ENCODE data around the gene FAM98B.
A peak's percentile ranks its signal among the peaks of the same experiment; 100 is the strongest.

FAM98B gene

DNA sequence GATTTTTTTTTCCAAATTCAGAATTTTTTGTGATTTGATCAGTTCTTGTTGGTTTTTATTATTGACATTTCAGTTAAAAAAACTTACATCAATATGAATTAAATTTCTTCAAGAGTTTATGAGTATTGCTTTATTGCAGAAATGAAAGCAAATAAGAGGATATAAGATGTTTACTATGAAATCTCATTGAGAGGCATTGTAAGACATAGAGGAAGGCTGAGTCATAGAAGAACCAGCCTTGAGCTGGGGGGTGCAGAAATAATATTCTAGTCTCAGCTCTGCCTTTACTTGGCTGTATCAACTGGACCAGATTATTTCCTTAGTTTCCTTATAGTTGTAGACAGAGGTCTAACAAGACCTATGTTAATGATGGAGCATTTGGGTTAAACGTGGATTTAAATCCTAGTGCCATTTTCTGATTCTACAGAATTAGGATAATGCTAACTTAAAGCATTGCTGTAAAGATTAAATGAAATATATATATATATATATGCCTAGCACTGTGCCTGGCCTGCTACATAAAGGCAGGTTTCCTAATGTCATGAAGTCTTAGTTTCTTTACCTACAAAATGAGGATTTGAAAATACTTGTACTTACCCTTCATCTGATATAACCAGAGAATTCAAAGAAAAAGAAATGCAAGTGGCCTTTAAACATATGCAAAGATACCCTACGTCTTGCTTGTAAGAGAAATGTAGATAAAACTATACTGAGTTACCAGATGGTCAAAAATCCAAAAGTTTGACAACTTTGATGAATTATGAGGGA, 7.3 kb downstream of the FAM98B start:
- no peak for DNase-seq (ENCODE audit: low read depth in 2 of 2)

DNA sequence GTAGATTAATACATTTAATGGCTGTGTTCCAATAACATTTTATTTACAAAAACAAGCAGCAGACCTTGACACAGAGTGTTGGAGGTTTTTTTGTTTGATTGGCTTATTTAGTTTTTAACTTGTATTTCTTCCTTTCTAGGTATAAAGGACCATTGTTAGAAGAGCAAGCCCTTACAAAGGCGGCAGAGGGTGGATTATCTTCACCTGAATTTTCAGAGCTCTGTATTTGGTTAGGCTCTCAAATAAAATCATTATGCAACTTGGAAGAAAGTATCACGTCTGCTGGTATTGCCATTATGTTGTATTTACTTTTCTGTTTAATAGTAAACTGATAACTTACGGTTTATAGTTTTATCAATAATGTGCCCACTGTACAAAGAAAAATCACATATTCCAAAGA, 10.0 kb downstream of the FAM98B start:
- DNase-seq (ENCODE audit: low read depth in 2 of 2) = no peak

DNA sequence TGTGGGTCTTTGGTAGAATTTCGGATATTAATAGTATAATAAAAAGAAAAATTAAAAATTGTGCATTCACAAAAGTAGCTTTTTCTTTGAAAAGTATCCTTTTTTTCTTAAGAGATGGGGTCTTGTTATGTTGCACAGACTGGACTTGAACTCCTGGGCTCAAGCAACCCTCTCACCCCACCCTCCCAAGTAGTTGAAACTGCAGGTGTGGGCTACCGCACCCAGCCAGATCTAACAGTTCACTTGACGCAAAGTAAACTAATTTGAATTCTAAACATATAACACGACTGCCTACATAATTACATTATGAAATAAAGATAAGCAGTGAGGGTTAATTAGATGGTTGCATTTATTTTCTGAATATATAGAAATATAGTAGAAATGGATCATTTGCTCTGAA, 10.7 kb downstream of the FAM98B start:
- DNase-seq (ENCODE audit: low read depth in 2 of 2) = no peak

DNA sequence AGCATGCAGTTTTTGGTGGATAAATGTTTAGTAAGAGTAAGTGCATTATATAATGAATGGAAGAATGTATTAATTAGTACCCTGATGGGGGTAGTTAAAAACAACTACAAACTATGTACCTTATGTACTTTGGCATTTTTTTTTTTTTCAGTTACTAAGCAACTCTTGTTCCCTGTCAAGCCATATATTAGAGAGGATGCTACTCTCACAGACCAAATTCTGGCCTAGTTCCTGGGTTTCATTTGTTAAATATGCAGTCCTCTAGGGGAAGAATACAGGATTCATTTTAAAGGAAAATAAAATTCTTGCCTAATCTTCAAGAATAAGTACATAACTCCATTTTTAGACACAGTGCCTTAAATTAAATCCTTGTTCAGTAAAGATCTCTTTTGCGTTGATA, 16.9 kb downstream of the FAM98B start:
- DNase-seq (ENCODE audit: low read depth in 2 of 2) = no peak

DNA sequence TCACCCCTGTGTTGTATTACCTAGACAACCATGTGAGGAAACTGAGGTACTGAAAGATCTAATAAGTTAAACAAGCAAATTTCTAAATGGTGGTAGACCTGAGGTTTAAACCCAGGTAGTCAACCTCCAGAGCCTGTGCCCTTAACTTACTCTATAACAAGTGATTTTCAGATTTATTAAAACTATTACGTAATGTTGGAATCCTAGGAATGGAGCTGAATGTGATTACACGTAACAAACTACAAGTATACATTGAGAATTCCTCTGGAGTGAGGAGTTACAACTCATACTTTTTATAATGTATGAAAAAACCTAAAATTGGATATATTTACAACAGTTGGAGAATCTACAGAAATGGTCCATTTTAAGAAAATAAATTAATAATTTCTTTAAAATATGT, 18.0 kb downstream of the FAM98B start:
- no peak for DNase-seq (ENCODE audit: low read depth in 2 of 2)

DNA sequence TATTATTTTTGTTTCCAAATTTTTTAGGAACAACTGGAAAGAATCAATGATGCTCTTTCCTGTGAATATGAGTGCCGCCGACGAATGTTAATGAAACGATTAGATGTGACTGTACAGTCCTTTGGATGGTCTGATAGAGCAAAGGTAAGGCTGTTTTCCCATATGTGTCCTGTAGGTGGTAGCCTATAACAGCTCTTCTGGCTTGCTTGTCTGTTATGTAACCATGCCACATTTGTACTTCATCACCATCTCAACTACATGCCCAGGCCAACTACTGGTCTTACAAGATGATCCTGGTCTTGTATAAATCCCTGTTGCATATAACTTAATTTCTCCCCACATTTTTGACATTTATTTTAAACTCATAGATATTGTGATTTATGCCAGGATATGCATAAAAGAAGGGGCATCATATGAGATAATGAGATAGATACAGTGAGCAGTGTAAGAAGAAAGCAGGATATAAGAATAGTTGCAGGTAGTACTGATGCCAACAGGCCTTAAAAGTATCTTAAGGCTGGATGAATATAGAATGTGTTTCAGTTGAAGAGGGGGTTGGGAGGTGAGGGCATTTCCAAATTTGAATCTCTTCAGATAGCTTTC, 20.3 kb downstream of the FAM98B start:
- peak in 1 of 2 donors; percentile 13 for DNase-seq (ENCODE audit: low read depth in 2 of 2)

DNA sequence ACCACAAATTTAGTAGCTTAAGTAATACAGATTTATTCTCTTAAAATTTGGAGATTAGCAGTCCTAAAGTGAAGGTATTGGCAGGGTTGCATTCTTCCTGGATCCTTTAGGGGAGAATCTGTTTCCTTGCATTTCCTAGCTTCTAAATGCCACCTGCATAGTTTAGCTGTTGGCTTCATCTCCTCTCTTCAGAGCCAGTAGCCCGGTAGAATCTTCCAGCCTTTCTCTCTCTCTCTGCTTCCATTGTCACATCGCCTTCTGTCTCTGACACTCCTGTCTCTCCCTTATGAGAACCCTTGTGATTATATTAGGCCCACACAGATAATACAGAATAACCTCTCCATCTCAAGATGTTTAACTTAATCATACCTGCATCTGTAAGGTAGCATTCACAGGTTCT, 21.4 kb downstream of the FAM98B start:
- no peak for DNase-seq (ENCODE audit: low read depth in 2 of 2)

DNA sequence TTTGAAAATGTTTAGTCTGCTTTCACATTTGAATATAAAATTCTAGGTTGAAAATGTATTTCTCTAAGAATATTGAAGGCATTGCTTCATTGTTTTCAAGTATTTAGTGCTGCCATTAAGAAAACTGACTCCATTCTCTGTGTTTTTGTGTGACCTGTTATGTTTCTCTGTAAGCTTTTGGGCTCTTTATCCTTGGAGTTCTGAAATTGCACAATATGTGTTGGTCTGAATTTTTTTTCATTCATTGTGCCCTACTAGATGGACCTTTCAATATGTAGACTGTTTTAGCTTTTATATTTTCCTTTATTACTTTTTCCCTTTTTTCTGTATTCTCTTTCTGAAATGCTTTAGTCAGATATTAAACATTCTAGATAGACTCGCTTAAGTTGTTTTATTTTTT, 22.2 kb downstream of the FAM98B start:
- no peak for DNase-seq (ENCODE audit: low read depth in 2 of 2)

DNA sequence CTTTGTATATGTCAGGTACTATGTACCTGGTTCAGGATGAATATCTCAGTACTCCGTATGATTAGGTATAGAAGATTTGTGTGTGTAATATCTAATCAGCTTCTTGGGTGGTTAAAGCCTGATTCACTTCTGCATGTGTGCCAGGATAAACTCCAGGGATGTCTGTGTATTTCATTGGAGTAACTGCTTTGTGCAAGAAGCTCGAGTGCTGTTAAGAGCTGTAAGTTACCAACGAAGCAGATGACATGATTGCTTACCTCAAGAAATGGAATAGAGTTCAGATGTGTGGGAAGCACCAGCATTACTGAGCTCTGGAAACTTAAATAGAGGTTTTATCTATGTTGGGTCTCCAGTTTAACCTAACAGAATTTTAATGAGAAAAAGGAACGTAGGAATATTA, 23.7 kb downstream of the FAM98B start:
- no peak for DNase-seq (ENCODE audit: low read depth in 2 of 2)

DNA sequence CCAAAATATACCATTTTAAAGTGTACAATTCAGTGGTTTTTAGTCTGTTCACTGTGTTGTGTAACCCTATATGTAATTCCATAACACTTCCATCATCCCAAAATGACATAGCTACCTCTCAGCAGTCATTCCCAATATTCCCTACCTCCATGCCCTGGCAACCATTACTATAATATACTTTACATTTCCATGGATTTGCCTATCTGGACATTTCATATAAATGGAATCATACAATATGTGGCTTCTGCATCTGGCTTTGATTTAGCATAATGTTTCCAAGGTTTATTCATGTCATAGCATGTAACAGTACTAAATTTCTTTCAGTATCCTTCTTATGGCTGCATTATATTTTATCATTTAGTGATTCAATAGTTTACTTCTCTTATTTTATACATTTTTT, 25.3 kb downstream of the FAM98B start:
- no peak for DNase-seq (ENCODE audit: low read depth in 2 of 2)

DNA sequence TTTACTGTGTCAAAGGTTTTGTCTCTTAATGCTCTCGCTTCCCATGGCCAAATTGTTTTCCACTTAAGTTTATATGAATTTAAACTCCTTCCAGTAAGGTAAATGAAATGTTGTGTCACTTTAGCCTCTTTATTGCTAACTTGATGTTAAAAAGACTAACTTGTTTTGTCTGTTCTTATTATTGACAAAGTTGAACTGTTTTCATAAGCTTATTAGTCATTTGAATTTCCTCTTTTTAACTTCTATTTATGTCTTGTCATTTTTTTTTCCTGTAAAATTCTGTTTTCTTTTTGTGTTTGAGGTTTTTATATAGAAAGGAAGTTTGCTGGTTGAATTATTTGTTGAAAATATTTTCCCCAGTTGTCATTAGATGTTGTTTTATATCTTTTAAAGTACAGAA, 25.8 kb downstream of the FAM98B start:
- no peak for DNase-seq (ENCODE audit: low read depth in 2 of 2)

DNA sequence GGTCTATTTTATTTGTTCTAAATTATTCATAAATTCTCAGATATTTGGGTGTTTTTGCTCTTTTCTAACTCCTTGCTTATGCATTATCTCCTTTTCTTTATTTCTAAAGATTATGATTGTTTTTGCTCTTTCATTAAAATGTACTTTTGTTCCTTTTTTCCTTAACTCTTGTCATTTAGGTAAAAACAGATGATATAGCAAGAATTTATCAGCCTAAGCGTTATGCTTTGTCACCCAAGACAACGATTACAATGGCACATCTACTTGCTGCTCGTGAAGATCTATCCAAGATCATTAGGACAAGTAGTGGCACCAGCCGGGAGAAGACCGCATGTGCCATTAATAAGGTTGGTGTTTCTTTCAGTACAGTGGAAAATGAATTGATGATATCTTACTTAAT, 27.2 kb downstream of the FAM98B start:
- no peak for DNase-seq (ENCODE audit: low read depth in 2 of 2)

DNA sequence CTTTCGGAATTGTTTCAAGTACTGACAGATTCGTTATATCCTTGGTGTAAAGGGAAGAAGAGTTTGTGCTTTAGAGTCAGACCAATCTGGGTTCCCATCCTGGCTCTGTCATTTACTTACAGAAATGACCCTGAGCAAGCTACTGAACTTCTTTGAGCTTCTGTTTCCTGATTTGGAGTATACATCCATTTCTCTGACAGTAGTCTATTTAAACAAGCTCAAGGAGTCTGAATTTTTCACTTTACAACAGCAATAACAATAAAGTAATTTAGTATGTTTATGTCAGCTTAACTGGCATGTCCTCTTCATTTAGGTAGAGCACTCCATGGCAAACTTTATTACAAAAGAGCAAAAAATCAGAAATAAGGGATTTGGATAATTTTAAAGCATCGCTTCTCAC, 27.8 kb downstream of the FAM98B start:
- no peak for DNase-seq (ENCODE audit: low read depth in 2 of 2)

DNA sequence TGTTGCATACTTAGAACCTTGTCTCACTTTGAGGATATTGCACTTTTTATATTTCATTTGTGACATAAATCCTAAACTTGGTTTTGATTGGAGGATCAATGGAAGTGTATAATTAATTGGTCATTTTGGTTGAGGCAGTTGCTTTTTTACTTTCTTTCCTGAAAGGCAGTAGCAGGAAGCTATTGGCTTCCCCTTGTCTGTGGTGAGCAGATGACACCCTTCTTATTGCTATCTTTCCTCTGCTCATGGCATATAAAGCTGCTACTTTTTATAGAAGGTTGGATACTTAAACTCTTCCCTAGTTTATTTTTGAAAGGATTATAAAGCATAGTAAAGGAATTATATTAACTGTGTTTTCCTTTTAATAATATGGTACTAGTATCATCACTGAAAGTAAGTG, 28.6 kb downstream of the FAM98B start:
- DNase-seq (ENCODE audit: low read depth in 2 of 2) = no peak

DNA sequence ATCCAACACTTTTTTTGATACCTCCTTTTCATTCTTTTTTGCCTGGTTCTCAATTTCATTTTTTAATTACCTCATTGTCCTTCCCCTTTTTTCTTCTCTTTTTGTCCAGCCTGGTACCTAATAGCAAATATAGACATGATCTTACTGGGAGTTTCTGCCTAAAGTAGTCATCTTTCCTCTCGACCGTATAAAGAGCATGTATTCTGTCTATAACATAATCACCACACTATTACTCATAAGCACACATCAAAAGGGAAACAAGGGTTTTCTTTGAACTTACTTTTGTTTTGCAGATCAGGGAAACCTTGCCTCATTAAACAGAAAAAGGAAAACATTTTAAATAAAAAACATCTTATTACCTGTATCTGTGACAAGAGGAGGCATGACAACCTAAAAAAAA, 33.0 kb downstream of the FAM98B start:
- DNase-seq (ENCODE audit: low read depth in 2 of 2) = no peak

DNA sequence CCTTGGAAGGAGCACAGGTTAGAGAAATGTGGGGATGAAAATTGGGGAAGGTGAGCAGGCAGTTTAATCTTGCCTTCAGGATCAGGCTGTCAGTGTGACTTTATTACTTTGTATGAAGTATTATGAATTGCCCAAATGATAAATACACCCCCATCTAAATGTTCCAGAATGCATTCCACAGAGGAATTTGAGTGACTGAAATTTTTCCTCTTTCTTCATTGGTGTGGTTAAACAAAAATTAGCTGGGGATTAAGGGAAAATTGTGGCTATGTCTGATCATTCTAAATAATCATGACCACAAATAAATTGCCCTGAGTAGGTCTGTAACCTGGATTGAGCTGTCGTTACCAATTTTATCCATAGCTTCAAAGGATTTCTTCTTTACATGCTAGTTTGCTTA, 33.5 kb downstream of the FAM98B start:
- DNase-seq (ENCODE audit: low read depth in 2 of 2) = no peak

DNA sequence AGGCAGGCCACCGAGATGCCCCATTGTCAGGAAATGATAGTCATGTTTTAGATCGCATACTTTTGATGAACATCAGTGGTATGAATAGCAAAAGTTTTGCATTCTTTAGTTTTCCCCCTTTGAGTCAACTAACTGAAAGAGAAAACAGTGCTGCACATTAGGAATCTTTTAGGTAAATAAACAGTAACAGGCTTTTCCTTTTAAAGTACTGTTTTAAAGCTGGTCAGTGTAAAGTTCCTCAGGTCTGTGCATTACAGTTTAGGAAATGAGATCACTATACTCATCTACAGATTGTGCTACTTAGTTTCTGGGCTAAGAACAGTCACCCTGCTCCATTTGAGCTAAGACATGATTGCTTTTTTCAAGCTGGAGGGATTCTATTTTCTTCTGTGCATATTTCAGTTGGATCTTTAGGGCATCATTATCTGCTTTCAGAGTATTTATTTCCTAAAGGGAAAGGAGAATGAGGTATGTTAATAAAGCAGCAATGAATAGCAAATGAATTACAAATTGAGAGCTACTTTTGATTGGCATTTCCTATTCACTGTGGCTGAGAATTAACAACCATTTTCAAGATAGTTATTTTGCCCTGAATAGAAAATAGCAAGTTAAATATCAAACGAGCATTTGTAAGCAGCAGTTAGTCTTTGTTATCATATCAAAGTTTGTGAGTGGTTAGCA, 36.5 kb downstream of the FAM98B start:
- DNase-seq (ENCODE audit: low read depth in 2 of 2) = no peak

DNA sequence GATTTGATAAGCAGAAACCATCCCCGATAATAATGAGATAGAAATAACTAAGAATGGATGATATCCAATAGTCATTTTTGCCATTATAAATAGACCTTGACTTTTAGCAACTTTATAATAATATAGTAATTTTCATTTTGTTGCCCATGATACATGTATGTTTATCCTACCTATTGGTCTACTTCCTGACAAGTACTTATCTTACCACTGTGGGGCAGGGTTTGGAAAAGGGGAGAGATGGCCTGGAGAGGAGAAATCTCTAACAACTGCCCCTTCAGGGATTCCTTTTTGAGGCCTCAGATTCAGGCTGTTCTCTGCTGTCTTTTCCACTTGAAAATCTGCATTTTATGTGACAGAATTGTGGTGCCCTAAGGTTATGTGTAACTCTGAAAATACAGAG, 42.2 kb downstream of the FAM98B start:
- no peak for DNase-seq (ENCODE audit: low read depth in 2 of 2)

DNA sequence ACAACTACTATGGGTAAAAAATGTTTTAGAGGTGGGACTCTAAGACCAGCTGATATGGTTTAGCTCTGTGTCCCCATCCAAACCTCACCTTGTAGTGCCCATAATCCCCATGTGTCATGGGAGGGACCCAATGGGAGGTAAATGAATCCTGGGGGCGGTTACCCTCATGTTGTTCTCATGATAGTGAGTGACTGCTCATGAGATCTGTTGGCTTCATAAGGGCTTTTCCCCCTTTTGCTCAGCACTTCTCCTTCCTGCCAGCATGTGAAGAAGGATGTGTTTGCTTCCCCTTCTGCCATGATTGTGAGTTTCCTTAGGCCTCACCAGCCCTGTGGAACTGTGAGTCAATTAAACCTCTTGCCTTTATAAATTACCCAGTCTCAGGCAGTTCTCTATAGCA, 45.7 kb downstream of the FAM98B start:
- DNase-seq (ENCODE audit: low read depth in 2 of 2) = no peak

DNA sequence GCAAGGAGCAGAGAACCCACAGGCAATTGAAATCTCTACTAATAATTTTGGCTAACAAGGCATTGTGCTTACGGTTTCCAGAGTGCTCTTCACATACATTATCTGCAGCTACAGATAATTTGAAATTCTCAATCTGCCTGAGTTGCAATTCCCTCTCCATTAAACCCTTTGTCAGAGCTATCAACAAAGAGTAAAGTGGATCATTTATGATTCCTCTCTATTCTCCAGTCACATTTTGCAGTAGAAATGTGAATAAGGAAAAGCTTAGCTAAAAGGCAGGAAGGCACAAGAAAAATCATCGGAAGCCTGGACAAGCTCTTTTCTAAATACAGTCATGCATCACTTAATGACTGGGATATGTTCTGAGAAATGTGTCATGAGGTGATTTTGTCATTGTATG, 49.6 kb downstream of the FAM98B start:
- no peak for DNase-seq (ENCODE audit: low read depth in 2 of 2)

DNA sequence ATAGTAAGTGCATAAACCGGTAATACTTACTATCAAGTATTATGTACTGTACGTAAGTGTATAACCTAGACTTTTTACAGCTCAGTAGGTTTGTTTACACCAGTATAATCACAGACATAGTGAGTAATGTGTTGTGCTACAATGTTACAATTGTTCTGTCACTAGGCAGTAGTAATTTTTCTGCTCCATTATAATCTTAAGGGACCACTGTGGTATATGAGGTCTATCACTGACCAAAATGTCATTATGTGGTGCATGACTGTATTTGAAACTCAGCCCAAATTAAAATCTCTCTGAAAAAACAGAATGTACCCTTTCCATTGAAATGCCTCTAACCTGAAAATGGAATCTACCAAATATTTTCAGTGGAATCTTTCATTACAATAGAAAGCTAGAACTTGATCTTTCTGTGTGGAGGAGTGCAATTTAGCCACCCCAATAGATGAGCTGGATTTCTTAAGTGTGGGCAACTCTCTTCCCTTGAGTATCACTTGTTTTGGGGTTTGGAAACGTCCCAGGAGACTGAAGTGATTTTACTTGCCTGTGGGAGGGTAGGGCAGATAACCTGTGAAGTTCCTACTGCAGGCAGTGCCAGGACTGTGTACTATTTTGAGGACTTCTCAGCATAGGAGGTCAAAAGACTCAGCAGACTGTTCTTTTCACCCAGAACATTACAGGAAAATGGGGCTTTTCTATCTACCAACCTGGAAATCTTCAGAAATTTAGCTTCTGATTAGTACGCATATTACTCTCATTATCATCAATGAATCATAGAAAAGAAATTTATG, 50.9 kb downstream of the FAM98B start:
- DNase-seq (ENCODE audit: low read depth in 2 of 2) = no peak

DNA sequence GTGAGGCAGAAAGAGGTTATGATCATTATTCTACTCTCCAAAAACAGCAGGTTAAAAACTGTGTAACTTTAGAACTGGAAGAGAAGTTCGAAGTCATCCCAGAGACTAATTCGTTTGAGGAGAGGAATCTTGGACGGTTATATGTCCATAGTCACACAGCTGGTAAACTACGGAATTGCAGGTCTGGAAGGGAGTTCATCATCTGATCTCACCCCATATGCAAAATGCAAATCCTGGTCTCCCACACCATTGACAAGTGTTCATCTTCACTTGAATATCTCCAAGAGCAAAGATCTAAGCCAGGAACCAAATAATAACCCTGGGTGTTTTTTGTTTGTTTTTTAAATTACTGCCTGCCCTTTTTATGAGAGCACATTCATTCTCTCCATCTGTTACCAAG, 53.1 kb downstream of the FAM98B start:
- DNase-seq (ENCODE audit: low read depth in 2 of 2) = no peak

DNA sequence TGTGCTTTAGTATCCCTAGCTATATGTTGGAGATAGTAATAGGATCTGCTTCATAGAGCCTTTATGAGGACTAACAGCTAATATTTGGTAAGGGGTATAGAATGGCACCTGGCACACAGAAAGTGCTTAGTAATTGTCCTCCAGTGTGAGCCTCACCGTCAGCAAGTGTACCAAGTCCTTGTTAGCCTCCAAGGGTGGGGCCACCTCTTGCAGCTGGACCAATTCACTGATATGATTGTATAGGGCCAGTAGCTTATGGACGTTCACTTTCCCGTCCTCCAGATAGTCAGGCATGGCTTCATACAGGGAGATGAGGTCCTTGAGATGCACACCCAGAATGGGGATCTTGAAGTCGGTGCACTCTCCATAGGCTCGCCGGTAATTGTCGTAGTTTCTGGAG, 53.6 kb downstream of the FAM98B start:
- no peak for DNase-seq (ENCODE audit: low read depth in 2 of 2)
